ENCODE results near the gene DLG3.
"Not testable (repeated sequence)": the region's sequence is repeated elsewhere in the genome, so short reads cannot be mapped to it uniquely, and the experiment has no call there.

DLG3 gene

DNA sequence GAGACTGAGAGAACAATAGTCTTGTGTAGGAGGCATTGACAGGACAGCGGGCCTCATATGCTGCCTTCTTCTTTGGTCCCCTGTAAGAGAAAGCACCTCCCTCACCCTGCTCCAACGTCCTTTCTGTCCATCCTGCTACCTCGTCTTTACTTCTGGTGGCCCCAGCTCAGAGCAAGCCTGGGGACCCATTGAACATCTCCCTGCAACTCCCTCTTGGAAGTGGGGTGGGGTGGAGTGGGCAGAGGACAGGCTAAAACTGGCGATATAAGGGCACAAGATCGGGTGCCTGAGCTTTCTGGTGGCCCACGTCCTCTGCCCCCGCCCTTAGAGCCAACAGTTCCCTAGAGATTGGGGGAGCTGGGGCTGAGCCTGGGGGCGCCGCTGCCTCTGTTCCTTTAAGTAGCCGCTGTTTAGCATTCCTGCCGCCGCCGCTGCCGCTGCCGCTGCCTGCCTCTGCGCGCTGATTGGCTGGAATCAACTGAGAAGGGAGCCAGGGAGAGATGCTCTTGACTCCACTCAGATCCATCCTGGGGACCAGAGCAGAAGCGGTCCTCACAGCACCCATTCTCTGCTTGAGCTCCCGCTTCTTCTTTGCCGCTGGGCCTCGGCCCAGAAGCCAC lies at the start of gene DLG3:
DLG3 (plus strand) TSS at position 510 of the 620 bp plus-strand sequence. CDS start 367 bp downstream, outside the sequence.
- peak; percentile 39 for DNase-seq

DNA sequence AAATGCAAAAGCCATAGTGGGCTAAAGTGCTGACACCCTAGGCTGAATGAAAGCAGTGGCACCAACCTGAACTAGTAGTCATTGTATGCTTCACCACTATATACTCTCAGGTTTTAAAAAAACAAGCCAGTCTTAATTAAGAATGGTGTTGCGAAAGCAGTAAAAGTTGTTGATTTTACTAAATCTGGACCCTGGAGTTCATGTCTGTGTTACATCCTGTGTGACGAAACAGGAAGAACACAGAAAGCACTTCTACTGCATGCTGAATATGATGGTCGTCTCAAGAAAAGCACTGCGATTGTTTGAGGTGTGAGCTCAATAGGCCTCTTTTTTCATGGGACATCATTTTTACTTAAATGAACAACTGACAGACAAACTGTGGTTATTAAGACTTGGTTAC lies 45.7 kb upstream of the DLG3 start:
- DNase-seq: peak; percentile 18

DNA sequence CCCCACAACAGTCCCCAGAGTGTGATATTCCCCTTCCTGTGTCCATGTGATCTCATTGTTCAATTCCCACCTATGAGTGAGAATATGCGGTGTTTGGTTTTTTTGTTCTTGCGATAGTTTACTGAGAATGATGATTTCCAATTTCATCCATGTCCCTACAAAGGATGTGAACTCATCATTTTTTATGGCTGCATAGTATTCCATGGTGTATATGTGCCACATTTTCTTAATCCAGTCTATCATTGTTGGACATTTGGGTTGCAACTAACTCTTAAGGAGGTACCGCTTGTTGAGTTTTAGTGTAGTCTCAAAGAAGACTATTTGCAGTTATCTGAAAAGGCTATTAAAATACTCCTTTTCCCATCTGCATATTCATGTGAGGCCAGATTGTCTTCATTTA lies 44.5 kb upstream of the DLG3 start:
- not testable (repeated sequence) for DNase-seq

- no peak for DNase-seq
Observed at GRCh38 chrX:70402721-70403120, 41.9 kb upstream of the DLG3 start.

GRCh38 chrX:70405003-70405402 lies 39.6 kb upstream of the DLG3 start:
- no peak for DNase-seq

- DNase-seq: no peak
Observed at GRCh38 chrX:70410921-70411320, 33.7 kb upstream of the DLG3 start.

DNA sequence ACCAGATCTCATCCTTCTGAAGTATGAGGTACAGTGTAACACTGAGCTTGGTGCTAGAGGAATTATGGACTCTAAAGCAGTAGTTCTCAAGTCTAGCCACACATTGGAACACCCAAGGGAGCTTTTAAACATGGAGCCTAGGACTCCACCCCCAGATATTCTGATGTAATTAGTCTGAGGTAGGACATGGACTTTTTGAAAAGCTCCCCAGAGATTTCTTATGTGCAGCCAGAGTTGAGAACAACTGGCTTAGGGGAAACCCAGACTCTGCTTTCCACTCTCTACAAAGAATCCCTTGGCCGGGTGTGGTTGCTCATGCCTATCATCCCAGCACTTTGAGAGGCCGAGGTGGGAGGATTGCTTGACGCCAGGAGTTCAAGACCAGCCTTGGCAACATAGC lies 33.2 kb upstream of the DLG3 start:
- no peak for DNase-seq

- DNase-seq: no peak
Observed at GRCh38 chrX:70421618-70422017, 23.0 kb upstream of the DLG3 start.

GRCh38 chrX:70422851-70423341 lies 21.7 kb upstream of the DLG3 start, which contains the start of gene GDPD2:
Gene GDPD2, plus strand, starts transcription at chrX:70423314. Its CDS starts 1,671 bp downstream, at chrX:70424985.
- no peak for DNase-seq

- DNase-seq: no peak
Observed at GRCh38 chrX:70423936-70424675, 20.5 kb upstream of the DLG3 start.

- no peak for DNase-seq
Observed at GRCh38 chrX:70424801-70425200, 19.8 kb upstream of the DLG3 start.

GRCh38 chrX:70426286-70427278 lies 18.1 kb upstream of the DLG3 start:
- no peak for DNase-seq

GRCh38 chrX:70427365-70427764 lies 17.3 kb upstream of the DLG3 start:
- DNase-seq: no peak

GRCh38 chrX:70429759-70430158 lies 14.9 kb upstream of the DLG3 start:
- DNase-seq: no peak

DNA sequence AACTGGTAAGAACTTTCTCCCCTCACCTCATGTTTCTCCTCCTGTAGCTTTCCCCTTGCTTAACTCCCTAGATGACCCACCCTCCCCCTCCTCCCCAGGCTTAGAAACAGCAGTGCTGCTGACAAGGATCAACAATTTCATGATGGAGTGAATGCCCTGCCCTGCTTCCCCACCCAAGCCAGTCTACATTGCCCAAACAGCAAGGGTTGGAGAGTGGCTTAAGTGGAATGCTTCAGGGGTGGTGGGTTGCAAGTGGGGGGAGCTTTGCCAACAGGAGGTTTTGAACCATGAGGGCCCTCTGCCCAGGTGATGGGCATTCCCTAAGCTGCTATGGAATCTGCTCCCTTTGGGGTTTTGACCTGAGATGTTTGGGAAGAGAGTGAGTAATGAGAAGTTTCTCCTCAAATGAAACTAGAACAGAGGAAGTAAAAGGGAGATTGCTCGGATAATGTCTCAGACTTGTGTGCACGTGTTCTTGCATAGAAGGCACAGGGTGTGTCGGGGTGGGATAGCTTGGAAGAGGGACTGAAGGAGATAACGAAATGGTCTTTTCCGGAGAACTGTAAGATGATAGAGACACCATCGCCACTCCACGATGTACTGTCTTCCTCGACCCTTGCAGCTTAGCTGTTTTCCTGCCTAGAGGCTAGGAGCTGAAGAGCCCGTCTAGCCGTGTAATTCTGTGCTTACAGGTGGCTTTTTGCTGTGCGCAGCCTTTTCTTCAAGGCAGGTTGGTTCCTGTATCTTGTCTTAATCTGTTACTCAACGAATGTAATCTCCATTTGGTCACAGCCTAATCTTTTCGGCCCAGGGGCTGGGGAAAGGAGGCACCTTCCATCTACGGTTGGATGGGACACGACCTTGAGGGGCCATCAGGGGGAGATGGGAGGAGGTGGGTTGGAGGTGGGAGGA lies 11.4 kb upstream of the DLG3 start:
- no peak for DNase-seq

DNA sequence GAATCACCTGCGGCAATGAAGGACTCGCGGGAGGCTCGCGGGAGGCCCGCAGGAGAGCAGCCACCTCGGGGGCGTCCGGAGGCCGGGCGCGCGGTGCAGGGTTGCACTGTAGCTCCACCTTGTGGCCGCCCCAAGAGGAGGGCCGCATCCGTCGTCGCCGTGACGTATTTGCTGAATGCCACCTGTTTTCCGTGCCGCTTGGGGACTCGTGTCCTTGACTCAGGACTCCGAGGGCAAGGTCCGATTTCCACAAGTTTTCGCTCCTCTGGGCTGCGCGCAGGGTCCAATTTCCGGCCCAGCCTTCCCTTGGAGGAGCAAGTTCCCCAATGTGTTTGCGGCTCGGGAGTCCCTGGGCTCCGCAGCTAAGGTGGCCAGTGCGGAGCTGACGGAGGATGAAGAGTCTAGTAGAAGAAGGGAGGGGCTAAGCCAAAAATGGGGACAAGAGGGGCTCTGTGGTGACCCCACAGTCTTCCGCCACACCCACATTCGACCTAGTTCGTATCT lies 10.7 kb upstream of the DLG3 start:
- DNase-seq: peak; percentile 33

DNA sequence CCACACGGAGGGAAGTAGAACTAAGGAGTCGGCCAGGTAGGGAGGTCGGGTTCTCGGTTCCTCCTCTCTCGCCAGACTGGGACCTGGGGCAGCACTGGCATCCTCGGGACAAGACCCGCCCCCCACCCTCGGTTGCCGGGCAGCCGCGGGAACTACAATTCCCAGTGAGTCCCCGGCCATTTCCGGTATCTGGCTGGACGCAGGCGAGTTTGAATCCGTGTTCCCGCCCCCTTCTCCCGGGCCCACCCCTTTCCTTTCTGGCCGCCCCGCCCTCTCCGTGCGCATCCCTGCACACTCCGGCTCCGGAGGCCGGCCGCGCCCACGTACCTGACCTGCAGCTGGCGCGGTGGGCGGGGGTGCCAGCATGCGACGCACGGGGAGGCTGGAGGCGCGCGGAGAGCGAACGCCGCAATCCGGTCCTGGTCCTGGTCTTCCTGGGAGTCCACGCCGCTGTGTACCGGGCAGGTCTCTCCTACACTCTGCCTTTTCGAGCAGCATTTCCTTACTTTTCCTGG lies 10.2 kb upstream of the DLG3 start:
- peak; percentile 76 for DNase-seq

DNA sequence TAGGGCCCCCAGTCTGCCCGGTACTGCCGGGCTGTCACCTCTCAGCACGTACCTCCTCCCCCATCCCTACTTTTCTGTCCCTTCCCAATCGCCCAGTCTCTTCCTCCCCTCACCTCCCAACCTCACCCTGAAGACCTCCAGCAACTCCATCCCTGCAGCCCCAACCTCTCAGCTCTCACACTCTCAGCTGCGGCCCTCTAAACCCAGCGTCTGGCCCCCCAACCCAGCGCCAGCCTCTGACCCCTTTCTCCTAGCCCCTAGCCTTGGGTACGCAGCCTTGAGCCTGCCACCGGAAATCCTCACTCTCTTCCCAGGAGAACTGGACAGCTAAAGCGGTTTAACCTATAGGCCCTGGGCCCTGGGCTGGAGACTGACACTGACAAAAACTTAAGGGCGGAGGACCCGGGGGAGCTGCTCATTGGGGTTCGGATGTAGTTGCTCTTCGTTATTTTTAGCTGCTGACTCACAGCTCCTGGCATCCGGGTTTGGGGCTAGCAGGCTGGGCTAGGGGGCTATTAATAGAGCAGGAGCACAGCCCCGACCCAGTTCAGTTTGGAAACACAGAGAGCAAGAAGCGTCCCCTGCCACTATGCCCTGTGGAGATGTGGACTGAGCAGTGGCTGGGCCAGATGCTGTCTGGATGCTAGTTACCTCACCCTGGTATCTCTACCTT lies 9.6 kb upstream of the DLG3 start:
- peak; percentile 77 for DNase-seq

GRCh38 chrX:70436343-70436742 lies 8.3 kb upstream of the DLG3 start:
- DNase-seq: no peak

GRCh38 chrX:70437011-70437410 lies 7.6 kb upstream of the DLG3 start:
- no peak for DNase-seq

Data from HCEC 1CT (cell line).